Activated T-cell treated with anti-CD3 and anti-CD28 coated beads for 1 hour (primary cell): Measurements from ENCODE around the gene RIN3.

ENCODE experiments used
- DNase-seq: peaks from one replicate; pipeline ENCODE4 v3.0.0-alpha.2; 2020; ENCODE audit warnings: low read depth

Gene RIN3

DNA sequence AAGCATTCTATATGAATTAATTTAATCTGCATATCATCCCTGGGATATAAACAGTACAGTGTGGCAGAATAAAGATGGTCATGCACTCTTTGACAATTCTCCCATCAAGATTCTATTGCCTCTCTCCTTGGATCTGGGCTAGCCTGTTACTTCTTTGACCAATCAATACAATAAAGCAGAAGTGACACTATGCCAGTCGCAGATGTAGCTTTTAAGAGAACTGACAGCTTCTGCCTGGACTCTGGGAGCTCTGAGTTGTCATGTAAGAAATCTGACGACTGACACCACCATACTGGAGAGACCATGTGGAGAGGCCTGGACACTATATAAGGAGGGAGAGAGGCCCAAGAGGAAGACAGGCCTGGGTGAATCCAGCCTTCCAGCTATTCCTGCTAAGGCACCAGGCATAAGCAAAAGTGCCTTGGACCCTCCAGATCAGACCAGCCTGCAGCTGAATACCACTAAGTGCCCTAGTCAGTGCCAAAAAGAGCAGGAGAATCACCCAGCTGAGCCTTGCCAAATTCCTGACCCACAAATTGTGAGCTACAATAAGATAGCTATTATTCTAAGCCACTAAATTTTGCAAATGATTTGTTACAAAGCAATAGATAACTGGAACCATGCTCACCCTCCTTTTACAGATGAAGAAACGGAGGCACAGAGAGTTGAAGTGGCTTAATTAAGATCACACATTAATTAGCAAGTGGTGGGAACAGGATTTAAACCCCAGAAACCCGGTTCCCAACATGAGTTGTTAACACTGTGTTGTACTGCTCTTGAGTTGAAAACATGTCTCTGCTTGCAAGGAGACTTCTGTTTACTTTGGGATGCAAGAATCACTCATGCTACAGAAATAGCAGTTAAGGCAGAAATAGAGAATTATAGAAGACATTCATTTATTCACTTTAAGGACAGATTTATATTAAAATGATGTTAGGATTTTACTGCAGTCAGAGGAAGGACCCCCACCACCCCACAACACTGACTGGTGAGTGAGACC, 84.6 kb downstream of the RIN3 start:
- DNase-seq = no peak

DNA sequence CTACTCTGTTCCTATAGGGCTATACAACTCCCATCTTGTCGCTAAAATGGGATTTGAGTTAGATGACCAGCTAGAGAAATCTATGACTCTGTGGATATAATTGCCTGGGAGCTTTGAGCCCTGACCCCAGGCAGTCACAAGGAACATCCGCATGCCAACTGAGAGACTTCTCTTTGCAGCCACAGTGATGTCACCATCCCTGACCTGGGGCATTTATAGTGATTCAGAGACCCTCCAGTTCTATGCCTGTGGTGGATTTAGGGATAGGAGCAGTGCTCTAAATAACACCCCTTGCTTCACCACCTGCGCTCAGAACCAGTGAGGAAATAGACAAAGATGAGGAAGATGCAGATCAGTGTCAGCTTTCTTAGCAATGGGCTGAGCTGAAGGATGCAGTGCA, 86.2 kb downstream of the RIN3 start:
- DNase-seq = no peak

DNA sequence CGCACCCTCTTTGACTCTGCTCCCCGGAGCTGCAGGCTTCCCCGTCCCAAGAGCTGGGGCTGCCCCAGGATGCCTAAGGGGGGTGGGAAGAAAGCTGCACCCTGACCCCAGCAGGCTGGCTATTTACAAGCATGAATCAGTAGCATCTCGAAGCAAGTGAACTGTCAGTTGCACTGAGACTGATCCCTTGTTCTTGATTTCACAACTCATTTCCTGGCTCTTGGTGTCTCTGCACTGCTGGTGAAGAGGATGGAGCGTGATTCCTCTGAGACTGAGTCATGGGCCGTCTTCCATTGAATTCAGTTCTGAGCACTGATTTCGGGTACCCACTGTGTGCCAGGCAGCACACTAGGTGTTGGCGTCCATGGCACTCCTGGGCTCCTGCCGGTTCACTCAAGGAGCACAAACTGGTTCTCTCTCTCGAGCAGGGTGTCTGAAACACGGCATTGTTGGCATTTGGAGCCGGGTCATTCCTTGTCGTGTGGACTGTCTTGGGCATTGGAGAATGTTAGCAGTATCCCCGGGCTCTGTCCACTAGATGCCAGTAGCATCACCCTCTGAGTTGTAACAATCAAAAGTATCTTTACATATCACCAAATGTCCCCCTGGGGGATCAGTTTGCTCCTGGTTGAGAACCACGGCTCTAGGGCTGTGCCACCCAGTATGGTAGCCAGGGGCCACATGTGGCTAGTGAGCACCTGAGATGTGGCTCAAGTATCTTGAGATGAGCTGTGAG, 86.9 kb downstream of the RIN3 start:
- no peak for DNase-seq

GRCh38 chr14:92601131-92601710, 87.6 kb downstream of the RIN3 start:
- DNase-seq = no peak

GRCh38 chr14:92601757-92602417, 88.3 kb downstream of the RIN3 start:
- DNase-seq = no peak

DNA sequence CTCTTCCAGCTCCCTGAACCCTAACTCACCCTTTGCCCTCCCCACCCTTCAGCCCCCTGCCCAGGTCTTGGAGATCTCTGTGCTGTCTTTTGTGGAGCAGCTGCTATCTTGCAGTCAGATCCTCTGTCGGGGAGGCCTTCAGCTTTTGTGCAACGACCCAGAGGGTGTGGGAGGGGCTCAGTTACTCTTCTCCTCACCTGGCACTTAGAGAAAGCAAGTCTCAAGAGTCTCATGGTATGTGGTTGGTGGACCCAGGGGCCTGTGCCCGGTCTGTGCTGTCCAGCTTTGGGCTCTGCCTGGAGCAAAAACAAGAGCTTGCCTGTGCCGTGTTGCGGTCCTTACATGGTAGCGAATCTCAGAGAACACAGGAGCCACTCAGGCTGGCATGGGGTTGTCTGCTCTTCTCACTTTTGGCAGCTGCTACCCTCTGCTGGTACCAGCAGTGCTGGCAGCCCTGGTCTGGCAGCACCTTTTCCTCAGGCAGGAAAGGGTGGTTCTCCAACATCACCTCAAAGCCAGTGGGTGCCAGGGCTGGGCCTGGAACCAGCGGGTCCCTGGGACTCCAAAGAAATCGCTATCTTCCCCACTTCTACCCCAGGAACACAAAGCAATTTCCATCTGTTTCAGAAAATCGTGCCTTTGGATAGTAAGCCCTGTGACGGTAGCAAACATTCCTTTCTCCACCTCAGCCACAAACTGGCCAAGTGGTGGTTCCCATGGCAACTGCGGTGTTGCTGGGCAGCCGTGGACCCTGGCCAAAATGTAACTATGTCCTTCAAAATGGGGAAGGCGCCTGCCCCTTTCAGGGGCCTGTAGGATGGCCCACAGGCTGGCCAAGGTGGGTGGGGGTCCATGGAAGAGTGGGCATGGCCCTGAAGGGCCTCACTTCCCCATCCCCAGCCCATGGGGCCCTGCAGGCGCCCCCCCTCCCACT, 90.0 kb downstream of the RIN3 start:
- peak; percentile 41 for DNase-seq

DNA sequence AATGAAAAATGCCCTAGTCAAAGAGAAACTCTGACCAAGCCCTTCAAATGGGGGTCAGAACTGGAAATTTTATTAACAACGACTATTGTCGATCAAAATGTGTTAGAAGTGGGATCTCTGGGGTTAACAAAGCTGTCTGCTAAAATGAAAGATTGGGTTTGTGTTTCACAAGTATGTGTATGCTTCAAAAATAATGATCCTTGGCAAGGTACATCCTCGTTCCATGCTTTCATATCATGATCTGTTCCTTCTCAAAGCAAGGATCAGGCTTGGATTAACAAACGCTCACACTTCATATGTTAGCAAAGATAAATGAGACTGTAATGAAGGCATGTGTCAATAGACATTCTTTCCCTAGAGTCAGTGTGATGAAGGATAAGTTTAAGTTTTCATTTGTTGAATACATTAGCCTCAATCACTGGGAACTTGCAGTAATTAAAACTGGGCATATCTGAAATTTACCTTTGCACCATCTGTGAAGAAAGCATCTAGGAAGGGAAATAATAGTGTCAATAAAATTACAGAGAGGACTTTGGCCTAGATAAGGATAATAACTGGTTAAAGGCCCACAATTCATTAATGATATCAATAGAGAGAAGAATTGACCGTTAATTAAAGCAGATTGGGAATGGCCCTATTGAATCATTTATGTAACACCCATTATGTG, 91.8 kb downstream of the RIN3 start:
- DNase-seq = no peak

DNA sequence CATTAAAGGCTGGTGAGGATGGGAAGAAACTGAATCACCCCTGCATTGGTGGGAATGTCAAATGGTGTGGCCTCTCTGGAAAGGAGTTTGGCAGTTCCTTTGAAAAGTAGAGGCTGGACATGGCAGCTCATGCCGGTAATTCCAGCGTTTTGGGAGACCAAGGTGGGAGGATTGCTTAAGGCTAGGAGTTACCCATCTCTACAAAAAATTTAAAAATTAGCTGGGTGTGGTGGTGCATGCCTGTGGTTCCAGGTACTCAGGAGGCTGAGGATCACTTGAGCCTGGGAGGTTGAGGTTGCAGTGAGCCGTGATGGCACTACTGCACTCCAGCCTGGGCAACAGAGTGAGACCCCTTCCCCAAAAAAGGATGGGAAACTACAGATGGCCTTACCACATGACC, 93.7 kb downstream of the RIN3 start:
- DNase-seq = no peak

DNA sequence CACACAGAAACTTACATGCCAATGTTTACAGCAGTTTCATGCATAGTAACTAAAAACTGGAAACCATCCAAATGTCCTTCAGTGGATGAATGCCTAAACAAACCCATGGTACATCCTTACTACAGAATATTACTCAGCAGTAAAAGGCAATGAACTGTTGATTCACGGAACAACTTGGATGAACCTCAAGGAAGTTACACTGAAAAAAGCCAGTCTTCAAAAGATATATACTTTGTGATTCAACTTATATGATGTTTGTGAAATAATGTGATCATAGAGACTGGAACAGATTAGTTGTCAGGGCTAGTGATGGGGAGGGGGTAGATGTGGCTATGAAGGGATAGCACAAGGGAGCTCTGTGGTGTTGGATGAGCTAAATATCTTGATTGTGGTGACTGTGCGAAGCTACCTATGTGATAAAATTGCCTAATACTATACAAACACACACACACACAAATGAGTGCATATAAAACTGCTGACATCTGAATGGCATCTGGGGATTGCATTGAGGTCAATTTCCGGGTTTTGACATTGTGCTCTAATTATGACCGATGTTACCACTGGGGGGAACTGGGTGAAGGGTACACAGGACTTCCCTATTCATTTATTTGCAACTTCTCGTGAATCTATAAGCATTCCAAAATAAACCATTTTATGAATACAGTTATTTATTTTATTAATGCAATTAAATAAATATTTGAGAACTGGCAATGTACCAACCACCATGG, 94.3 kb downstream of the RIN3 start:
- no peak for DNase-seq

DNA sequence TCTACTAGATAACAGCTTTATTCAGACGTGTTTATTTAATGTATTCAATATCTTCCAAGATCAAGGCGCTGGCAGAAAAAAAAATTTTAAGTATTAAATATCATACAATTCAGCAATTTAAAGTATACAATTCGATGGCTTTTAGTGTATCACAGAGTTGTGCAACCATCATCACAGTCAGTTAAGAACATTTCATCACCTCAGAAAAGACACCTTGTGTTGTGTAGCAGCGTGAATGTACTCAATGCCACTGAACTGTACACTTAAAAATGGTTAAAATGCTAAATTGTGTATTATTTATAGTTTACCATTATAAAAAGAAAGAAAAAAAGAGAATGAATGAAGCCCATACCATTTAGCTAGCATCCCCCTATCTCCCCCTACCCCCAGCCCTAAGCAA, 96.4 kb downstream of the RIN3 start:
- DNase-seq = no peak

- DNase-seq = no peak
These were observed 97.3 kb downstream of the RIN3 start for GRCh38 chr14:92610849-92611271.

DNA sequence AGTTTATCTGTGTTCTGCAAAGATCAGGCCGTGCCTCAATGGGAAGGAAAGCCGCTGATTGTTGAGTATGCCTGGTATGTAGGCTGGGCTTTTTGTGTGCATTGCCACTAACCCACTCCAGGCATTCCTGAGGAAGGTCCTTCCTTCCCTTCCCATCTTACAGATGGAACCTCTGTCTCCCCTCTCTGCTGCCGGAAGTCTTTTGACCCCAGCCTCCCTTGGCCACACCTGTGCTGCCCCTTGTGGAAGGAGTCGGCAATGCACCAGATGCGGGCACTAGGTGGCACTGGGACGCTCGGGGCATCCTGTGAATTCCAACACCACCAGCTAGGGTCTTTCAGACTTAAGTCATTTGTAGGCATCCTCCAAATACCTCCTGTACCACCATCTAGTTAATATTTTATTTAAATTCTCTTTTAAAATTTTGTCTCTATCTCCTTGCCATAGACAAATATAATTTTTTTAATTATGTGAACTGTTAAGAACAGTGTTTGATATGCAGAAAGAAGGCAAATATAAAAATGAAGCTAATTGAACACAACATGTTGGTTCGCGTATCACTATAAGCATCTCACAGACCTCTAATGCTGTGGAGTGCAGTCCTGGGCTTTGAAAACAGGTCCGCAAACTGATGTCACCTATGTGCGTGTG, 99.6 kb downstream of the RIN3 start:
- peak; percentile 68 for DNase-seq

DNA sequence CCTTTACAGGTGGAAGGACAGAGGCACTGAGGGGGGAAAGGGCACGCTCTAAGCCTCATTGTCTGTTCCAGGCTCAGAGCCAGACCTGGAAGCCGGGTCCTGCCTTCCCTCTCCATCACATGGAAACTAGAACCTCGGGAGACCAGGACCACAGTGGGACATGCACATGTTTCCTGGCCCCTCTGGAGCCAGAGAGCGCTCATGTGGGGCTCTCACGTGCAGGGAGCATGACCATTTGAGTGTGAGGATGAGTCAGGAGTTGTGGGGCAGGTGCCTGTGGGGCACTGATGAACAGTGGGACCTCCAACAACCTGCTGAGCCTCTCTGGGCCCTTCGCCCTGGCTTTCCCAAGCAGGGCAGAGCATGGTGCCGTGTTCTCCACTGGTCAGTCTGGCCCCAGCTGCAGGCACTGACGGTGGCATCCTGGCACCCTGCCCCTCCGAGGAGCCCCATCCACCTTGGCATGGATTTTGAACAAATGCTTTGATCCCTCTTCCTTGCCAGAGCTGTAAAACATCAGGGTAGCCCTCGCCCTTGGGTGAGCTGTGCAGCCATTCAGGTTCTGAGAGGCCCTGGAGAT, 100.2 kb downstream of the RIN3 start:
- no peak for DNase-seq

- DNase-seq = peak; percentile 55
These were observed 101.9 kb downstream of the RIN3 start for GRCh38 chr14:92615451-92615850.

- DNase-seq = no peak
These were observed 102.6 kb downstream of the RIN3 start for GRCh38 chr14:92616178-92616577.

- no peak for DNase-seq
These were observed 104.0 kb downstream of the RIN3 start for GRCh38 chr14:92617581-92617980.

DNA sequence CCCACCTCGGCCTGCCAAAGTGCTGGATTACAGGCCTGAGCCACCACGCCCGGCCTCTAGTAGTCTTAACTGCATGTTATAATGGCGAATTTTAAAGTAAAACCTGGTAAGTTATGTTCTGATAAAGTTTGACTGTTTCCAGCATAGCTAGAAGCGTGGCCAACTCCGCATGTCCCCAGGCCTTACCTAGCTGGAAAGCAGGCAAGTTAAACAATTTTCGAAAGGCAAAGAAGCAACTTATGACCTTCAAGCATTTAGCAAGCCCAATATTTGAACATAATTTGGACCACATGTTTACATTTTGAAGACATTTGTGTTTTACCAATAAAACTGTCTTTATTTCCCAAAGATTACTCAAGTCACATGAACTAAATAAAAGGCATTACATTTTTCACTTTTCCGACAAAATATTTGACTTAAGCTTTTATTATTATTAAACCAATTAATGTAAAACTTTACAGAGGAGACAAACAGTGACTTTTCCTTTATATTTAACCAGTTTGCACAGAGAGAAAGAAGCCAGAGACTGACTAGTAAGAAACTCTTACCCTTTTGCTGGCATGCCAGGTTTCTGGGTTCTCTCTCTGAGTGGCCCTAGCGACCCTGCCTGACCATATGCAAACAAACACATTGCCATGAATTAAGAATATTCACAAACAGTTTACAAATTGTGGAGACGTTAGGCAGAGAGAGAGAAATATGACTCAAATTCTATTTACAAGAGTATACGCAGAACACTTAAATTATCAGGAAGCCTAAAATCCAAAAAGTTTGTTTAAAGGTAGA, 106.3 kb downstream of the RIN3 start:
- DNase-seq = no peak

- no peak for DNase-seq
These were observed 108.7 kb downstream of the RIN3 start for GRCh38 chr14:92622311-92622710.
